Neural progenitor cell (in vitro differentiated cells): ENCODE results near the gene CHTF18. TPM values are rescaled to one million over a fixed set of nuclear protein-coding genes. Genes with fewer than 3 reads are reported as not detected.

ENCODE experiments used
- DNase-seq: peaks from one replicate; pipeline ENCODE4 v3.0.0-alpha.2; 2016; ENCODE audit warnings: low spot score
- H2AFZ ChIP-seq: fragments of 200-600 bp; sonication (generic); replicated peaks from 2 replicates; pipeline ENCODE4 v1.6.1; 2016; ENCODE audit warnings: antibody characterized with exemption
- H3F3A ChIP-seq: fragments of 200-600 bp; sonication (generic); 2 replicates; pipeline ENCODE4 v1.6.1; 2016; ENCODE audit warnings: antibody characterized with exemption, low read depth
- H3K27ac ChIP-seq: fragments of 200-600 bp; sonication (generic); 2 replicates; pipeline ENCODE4 v1.5.1; 2016; ENCODE audit warnings: mild to moderate bottlenecking
- H3K27me3 ChIP-seq: fragments of 200-600 bp; sonication (generic); 2 replicates; pipeline ENCODE4 v1.6.1; 2016; ENCODE audit warnings: mild to moderate bottlenecking, moderate library complexity
- H3K36me3 ChIP-seq: fragments of 200-600 bp; sonication (generic); 2 replicates; pipeline ENCODE4 v1.5.1; 2016
- H3K4me1 ChIP-seq: fragments of 200-600 bp; sonication (generic); 2 replicates; pipeline ENCODE4 v1.6.1; 2016; ENCODE audit warnings: mixed run types
- H3K4me2 ChIP-seq: fragments of 200-600 bp; sonication (generic); 2 replicates; pipeline ENCODE4 v1.6.1; 2016
- H3K4me3 ChIP-seq: fragments of 200-600 bp; sonication (generic); 2 replicates; pipeline ENCODE4 v1.5.1; 2016
- H3K79me2 ChIP-seq: fragments of 200-600 bp; sonication (generic); 2 replicates; pipeline ENCODE4 v1.6.1; 2016; ENCODE audit warnings: low read depth
- H3K9ac ChIP-seq: fragments of 200-600 bp; sonication (generic); 2 replicates; pipeline ENCODE4 v1.6.1; 2016
- H3K9me3 ChIP-seq: fragments of 200-600 bp; sonication (generic); 2 replicates; pipeline ENCODE4 v1.5.1; 2016; ENCODE audit warnings: low read depth
- H4K20me1 ChIP-seq: fragments of 200-600 bp; sonication (generic); 2 replicates; pipeline ENCODE4 v1.6.1; 2016; ENCODE audit warnings: low read depth
- H3K27ac Mint-ChIP-seq: 3 replicates; pipeline ENCODE4 v1.8.0; 2021; ENCODE audit warnings: mixed read lengths
- H3K27me3 Mint-ChIP-seq: 2 replicates; pipeline ENCODE4 v1.8.0; 2022; ENCODE audit warnings: low read depth, mild to moderate bottlenecking, inconsistent platforms, moderate library complexity, mixed read lengths; ENCODE audit not compliant: insufficient read depth
- H3K36me3 Mint-ChIP-seq: 3 replicates; pipeline ENCODE4 v1.8.0; 2021; ENCODE audit warnings: mixed read lengths
- H3K4me1 Mint-ChIP-seq: 3 replicates; pipeline ENCODE4 v1.8.0; 2021; ENCODE audit warnings: mixed read lengths
- H3K4me3 Mint-ChIP-seq: 3 replicates; pipeline ENCODE4 v1.8.0; 2021; ENCODE audit warnings: mild to moderate bottlenecking, moderate library complexity, mixed read lengths
- H3K9me3 Mint-ChIP-seq: 3 replicates; pipeline ENCODE4 v1.8.0; 2020; ENCODE audit warnings: mixed read lengths
- CTCF ChIP-seq: fragments of 200-600 bp; sonication (generic); IDR thresholded peaks from 2 replicates; pipeline ENCODE4 v1.5.1; 2017; ENCODE audit warnings: antibody characterized with exemption, mild to moderate bottlenecking
- EZH2 ChIP-seq: fragments of 200-600 bp; sonication (generic); IDR thresholded peaks from 2 replicates; pipeline ENCODE4 v1.6.1; 2017; ENCODE audit warnings: antibody characterized with exemption, mild to moderate bottlenecking, moderate library complexity
- EZH2phosphoT487 ChIP-seq: fragments of 200-600 bp; sonication (generic); IDR thresholded peaks from 2 replicates; pipeline ENCODE4 v1.6.1; 2017; ENCODE audit warnings: antibody characterized with exemption
- total RNA-seq: library from RNA; depleted of rRNA; stranded (reverse); fragments of >200 nt; gene quantifications from 2 replicates; pipeline ENCODE4 v1.2.3, GENCODE V29; 2015; ENCODE audit warnings: low replicate concordance

Gene CHTF18
- total RNA-seq, 1 donor from 2014 or later, result 35.6 TPM

- Histone ChIP-seq H3K27me3 (no peaks in the 10 kb centered on the region), H2AFZ (no peak overlapping the region), H3K79me2 (no peaks in the 10 kb centered on the region), H3K9me3 (no peaks in the 10 kb centered on the region), H3K4me3 (no peak overlapping the region), H3K9ac (no peak overlapping the region), H3K4me2 (no peak overlapping the region), H3K4me1 (peaks cover 16% of the 10 kb centered on the region), H3K36me3 (no peaks in the 10 kb centered on the region), H4K20me1 (no peaks in the 10 kb centered on the region), H3K27ac (no peak overlapping the region), H3F3A (peaks cover 17% of the 10 kb centered on the region)
- peaks cover 29% of the 10 kb centered on the region for H3K4me1 Mint-ChIP-seq
- TF ChIP-seq CTCF, result no peak
- TF ChIP-seq EZH2, result no peak
- TF ChIP-seq EZH2phosphoT487, result no peak
- peak overlapping the region; percentile 9 for H3K4me3 Mint-ChIP-seq
- no peaks in the 10 kb centered on the region for H3K36me3 Mint-ChIP-seq
- DNase-seq, result no peak
- H3K27me3 Mint-ChIP-seq, result peaks cover 11% of the 10 kb centered on the region
- peak overlapping the region; percentile 4 for H3K27ac Mint-ChIP-seq
- H3K9me3 Mint-ChIP-seq, result peaks cover 10% of the 10 kb centered on the region
Measured at GRCh38 chr16:756428-756827, 32.0 kb upstream of the CHTF18 start.

- H3K9me3 ChIP-seq, result no peaks in the 10 kb centered on the region
- TF ChIP-seq EZH2, result no peak
- TF ChIP-seq EZH2phosphoT487, result no peak
- no peak for TF ChIP-seq CTCF
- peaks cover 8% of the 10 kb centered on the region for H3K4me1 ChIP-seq
- Mint-ChIP-seq H3K27ac (peak overlapping the region; percentile 97), H3K4me3 (peak overlapping the region; percentile 76), H3K36me3 (no peaks in the 10 kb centered on the region), H3K4me1 (peaks cover 11% of the 10 kb centered on the region), H3K9me3 (peaks cover 10% of the 10 kb centered on the region), H3K27me3 (peaks cover 9% of the 10 kb centered on the region)
- no peak overlapping the region for H3K9ac ChIP-seq
- no peak overlapping the region for H3K4me3 ChIP-seq
- H4K20me1 ChIP-seq, result no peaks in the 10 kb centered on the region
- no peaks in the 10 kb centered on the region for H3K79me2 ChIP-seq
- H3K27ac ChIP-seq, result peak overlapping the region; percentile 30
- no peak for DNase-seq
- no peaks in the 10 kb centered on the region for H3K36me3 ChIP-seq
- H2AFZ ChIP-seq, result no peak overlapping the region
- H3K27me3 ChIP-seq, result no peaks in the 10 kb centered on the region
- H3K4me2 ChIP-seq, result no peak overlapping the region
- peaks cover 7% of the 10 kb centered on the region for H3F3A ChIP-seq
Measured at GRCh38 chr16:759110-759910, 29.1 kb upstream of the CHTF18 start.

- Histone ChIP-seq H3K4me3 (no peak overlapping the region), H3K36me3 (no peaks in the 10 kb centered on the region), H3K4me2 (no peak overlapping the region), H3K9ac (no peak overlapping the region), H3K4me1 (peaks cover 8% of the 10 kb centered on the region), H4K20me1 (no peaks in the 10 kb centered on the region), H3K27ac (peak overlapping the region; percentile 30), H3K79me2 (no peaks in the 10 kb centered on the region), H3K9me3 (no peaks in the 10 kb centered on the region), H3F3A (peaks cover 7% of the 10 kb centered on the region), H2AFZ (no peak overlapping the region), H3K27me3 (no peaks in the 10 kb centered on the region)
- Mint-ChIP-seq H3K4me3 (no peak overlapping the region), H3K27ac (peak overlapping the region; percentile 97), H3K9me3 (peaks cover 10% of the 10 kb centered on the region), H3K4me1 (peaks cover 11% of the 10 kb centered on the region), H3K36me3 (no peaks in the 10 kb centered on the region), H3K27me3 (peaks cover 9% of the 10 kb centered on the region)
- no peak for TF ChIP-seq EZH2phosphoT487
- TF ChIP-seq CTCF, result no peak
- TF ChIP-seq EZH2, result no peak
- no peak for DNase-seq
Measured at GRCh38 chr16:760065-760464, 28.4 kb upstream of the CHTF18 start.
